NCI-H2227 (cell line): ENCODE measurements around the gene ACADSB.

Experiments
- DNase-seq: peaks from one replicate; lab custom pipeline; 2025; ENCODE audit not compliant: unreplicated experiment; lab: John Stamatoyannopoulos, UW

Gene ACADSB

GRCh38 chr10:123001370-123001769 lies 7.4 kb upstream of the ACADSB start:
- no peak for DNase-seq

GRCh38 chr10:123004298-123004697 lies 4.5 kb upstream of the ACADSB start:
- DNase-seq: no peak

GRCh38 chr10:123007558-123008354 lies 1.1 kb upstream of the ACADSB start:
- peak; percentile 36 for DNase-seq

GRCh38 chr10:123009105-123009820 lies 457 bp downstream of the ACADSB start:
- peak; percentile 18 for DNase-seq

DNA sequence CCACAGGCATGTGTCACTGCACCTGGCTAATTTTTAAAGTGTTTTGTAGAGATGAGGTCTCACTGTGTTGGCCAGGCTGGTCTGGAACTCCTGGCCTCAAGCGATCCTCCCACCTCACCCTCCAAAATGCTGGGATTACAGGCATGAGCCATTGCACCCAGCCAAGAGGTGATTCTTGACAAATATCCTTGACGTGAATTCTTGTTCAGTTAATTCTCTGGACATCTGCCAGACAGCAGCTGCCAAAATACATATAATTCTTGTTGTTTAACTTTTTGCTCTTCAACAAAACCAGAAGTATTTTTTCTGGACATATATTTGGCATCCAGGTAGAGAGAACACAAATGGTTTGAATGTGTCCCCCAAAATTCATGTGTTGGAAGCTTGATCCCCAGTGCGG lies 3.2 kb downstream of the ACADSB start:
- DNase-seq: no peak

- no peak for DNase-seq
These were observed 4.9 kb downstream of the ACADSB start for GRCh38 chr10:123013456-123014419.

DNA sequence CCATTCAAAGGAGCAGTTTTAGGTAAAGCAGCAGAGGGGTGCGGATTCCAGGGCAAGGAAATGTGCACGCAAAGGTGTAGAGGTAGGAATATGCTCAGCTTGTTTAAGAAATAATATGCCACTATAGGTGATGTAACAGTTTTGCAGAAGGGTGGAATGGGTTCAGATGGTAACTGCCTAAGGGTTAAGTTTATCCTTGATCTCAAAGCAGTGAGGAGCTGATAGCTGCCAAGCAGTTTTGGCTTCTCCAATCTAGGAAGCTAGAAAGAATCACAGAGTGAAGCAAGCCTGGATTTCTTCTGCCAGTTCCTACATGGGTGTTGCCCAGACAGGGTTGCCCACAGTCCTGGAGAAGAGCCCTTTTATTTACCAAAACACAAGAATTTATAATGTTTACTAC lies 6.0 kb downstream of the ACADSB start:
- DNase-seq: no peak

GRCh38 chr10:123016228-123016627 lies 7.4 kb downstream of the ACADSB start:
- no peak for DNase-seq

- no peak for DNase-seq
These were observed 8.8 kb downstream of the ACADSB start for GRCh38 chr10:123017421-123018165.

DNA sequence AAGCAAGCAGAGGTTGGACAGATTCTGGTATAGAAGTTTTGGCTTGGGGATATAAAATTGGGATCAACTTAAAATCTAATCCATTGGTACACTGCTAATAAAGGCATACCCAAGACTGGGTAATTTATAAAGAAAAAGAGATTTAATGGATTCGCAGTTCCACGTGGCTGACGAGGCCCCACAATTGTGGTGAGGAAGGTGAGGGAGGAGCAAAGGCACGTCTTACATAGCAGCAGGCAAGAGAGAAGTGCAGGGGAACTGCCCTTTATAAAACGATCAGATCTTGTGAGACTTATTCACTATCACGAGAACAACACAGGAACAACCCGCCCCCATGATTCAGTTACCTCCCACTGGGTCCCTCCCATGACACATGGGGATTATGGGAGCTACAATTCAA lies 9.7 kb downstream of the ACADSB start:
- DNase-seq: no peak

- no peak for DNase-seq
These were observed 10.5 kb downstream of the ACADSB start for GRCh38 chr10:123019264-123019663.

DNA sequence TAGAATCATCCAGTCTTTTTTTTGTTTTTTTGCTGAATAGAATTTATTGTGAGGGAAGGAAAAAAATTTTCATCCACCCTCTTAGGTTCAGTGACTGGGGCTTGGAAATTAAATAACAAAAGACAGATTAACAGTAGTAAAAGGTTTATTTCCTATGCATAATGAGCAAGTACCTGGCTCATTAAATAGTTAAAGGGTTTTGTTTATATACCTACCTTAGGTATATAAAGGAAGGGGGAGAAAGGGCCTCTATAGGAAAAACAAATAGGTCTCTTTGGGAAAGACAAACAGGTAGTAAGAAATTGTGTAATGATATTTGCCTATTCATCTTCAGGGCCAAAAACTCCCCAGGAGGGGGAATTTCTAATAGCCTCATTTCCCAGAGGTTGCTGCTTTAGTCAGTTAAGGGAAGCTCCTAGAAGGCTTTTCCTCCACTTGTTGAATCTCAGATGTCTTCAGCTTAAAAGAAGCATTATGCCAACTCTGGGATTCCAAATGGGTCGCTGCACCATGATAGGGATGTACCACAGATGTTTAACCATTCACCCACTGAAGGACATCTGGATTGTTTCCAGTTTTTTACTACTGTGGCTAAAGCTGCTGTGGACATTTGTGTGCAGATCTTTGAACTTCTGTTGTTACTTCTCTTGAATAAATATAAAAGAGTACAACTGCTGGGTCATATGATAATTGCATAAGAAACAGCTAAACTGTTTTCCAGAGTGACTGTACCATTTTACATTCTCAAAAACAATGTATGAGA lies 11.3 kb downstream of the ACADSB start:
- DNase-seq: no peak

DNA sequence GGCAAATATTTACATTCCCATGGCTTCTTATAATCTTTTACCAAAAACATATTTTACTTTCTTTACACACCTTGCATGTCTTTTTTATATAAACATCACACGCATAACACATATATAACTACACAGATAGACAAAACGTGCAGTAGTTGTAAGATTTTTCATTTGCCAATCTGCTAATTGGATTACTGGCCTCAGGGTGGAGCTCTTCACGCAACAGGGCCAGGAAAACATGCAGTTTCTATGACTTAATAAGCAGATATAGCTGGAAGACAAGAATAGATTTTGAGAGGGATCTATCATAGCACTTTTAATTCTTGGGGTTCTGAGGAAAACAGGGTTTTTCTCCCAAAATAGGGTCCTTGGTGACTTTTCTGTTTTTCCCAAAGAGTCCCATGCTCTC lies 12.7 kb downstream of the ACADSB start:
- peak; percentile 4 for DNase-seq

DNA sequence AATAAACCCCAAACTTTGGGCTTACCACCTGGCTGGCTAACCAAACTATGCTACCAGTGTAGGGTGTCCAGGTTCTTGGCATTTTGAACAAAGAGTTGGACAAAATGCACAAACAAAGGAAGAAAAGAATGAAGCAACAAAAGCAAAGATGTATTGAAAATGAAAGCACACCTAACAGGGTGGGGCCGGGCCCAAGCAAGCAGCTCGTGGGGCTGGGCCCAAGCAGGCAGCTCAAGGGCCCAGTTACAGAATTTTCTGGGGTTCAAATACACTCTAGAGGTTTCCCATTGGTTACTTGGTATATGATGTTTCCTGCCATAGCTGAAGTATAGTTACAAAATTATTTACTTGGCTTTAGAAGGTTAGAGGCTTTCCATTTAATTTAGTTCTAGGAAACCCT lies 15.7 kb downstream of the ACADSB start:
- no peak for DNase-seq

- no peak for DNase-seq
These were observed 17.5 kb downstream of the ACADSB start for GRCh38 chr10:123026302-123026701.

GRCh38 chr10:123027861-123028260 lies 19.1 kb downstream of the ACADSB start:
- DNase-seq: no peak

GRCh38 chr10:123031124-123031523 lies 22.3 kb downstream of the ACADSB start:
- DNase-seq: no peak

GRCh38 chr10:123034332-123034731 lies 25.5 kb downstream of the ACADSB start:
- DNase-seq: no peak

- DNase-seq: no peak
These were observed 26.8 kb downstream of the ACADSB start for GRCh38 chr10:123035467-123036086.
